NT2/D1 (cell line): Measurements from ENCODE around the gene CTIF.
A peak's percentile ranks its signal among the peaks of the same experiment; 100 is the strongest.

Experiments
- DNase-seq: peaks from one replicate; pipeline ENCODE4 v3.0.0-alpha.2; 2011; ENCODE audit warnings: low read depth, low spot score
- H3K27me3 ChIP-seq: 2 replicates; pipeline ENCODE4 v1.6.0; 2011; ENCODE audit warnings: mild to moderate bottlenecking; ENCODE audit not compliant: insufficient read length, insufficient read depth
- H3K36me3 ChIP-seq: 2 replicates; pipeline ENCODE4 v1.6.1; 2011; ENCODE audit warnings: mild to moderate bottlenecking, low read length, mixed read lengths; ENCODE audit not compliant: insufficient read depth, insufficient read length
- H3K4me1 ChIP-seq: 2 replicates; pipeline ENCODE4 v1.5.1; 2011; ENCODE audit not compliant: insufficient read depth, insufficient read length
- H3K4me3 ChIP-seq: 2 replicates; pipeline ENCODE4 v1.5.1; 2011; ENCODE audit warnings: low read depth; ENCODE audit not compliant: insufficient read length
- H3K9ac ChIP-seq: 2 replicates; pipeline ENCODE4 v1.6.0; 2011; ENCODE audit warnings: low read depth; ENCODE audit not compliant: insufficient read length
- H3K9me3 ChIP-seq: 2 replicates; pipeline ENCODE4 v1.5.1; 2011; ENCODE audit warnings: mild to moderate bottlenecking, low read length; ENCODE audit not compliant: insufficient read depth
- SUZ12 ChIP-seq: IDR thresholded peaks from 2 replicates; pipeline ENCODE4 v1.6.1; 2011; ENCODE audit not compliant: insufficient read length, insufficient read depth; ENCODE audit errors: extremely low read depth
- YY1 ChIP-seq: IDR thresholded peaks from 2 replicates; pipeline ENCODE4 v1.6.1; 2011; ENCODE audit not compliant: insufficient read length, insufficient read depth
- ZNF274 ChIP-seq: IDR thresholded peaks from 2 replicates; pipeline ENCODE4 v1.6.1; 2011; ENCODE audit warnings: mild to moderate bottlenecking, low read depth, low read length

CTIF gene

DNA sequence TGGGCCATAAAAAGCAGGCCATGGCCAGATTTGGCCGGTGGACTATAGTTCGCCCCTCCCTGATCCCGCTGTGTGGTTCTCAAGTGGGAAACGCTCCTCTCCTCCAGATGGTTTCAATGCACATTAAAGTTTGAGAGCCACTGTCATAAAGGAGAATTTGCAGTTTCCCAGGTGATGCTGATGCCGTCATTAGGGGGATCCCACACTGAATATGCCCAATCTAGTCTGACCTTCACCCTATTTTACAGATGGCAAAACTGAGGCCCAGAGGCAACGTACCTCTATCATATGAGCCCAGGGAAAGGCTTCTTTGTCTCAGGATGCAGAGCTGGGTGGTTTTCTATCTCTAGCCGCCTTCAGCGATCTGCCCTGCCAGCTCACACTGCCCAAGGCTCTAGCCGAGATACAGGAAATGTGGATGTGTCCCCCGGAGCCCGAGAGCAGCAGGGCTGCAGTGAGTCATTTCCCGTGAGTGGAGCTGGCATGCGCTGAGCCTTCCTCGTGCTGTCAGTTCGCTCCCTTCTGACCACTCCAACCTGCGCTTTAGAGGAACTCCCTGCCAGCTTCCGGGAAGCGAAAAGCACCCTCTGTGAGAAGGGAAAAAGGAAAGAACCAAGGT lies 295.7 kb downstream of the CTIF start:
- no peak for DNase-seq
- Histone ChIP-seq H3K4me1 (peaks cover 28% of the 10 kb centered on the region), H3K9me3 (no peaks in the 10 kb centered on the region), H3K36me3 (no peaks in the 10 kb centered on the region), H3K9ac (no peak overlapping the region), H3K27me3 (no peaks in the 10 kb centered on the region), H3K4me3 (no peak overlapping the region)
- TF ChIP-seq YY1 (no peak), SUZ12 (no peak), ZNF274 (no peak)

DNA sequence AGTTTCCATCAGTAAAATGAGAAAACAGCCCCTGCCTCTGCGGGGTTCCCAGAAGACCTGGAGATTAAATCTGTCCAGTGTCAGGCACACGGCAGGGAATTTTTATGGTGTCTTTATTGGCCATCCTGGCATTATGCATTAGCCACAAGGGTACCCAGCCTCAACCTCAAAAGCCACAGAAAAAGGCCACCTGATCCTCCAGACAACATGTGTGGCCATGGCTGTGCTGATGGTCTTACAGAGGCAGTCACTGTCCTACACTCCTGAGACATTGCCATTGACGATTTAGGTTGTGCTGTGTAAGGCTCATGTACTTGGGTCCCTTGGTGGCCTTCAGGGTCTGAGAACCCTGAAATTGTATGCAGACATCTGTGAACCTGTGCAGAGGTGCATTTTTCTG lies 296.3 kb downstream of the CTIF start:
- Histone ChIP-seq H3K27me3 (no peaks in the 10 kb centered on the region), H3K9ac (no peak overlapping the region), H3K36me3 (no peaks in the 10 kb centered on the region), H3K4me3 (no peak overlapping the region), H3K4me1 (peaks cover 26% of the 10 kb centered on the region), H3K9me3 (no peaks in the 10 kb centered on the region)
- no peak for TF ChIP-seq SUZ12
- TF ChIP-seq YY1: no peak
- no peak for TF ChIP-seq ZNF274
- no peak for DNase-seq

DNA sequence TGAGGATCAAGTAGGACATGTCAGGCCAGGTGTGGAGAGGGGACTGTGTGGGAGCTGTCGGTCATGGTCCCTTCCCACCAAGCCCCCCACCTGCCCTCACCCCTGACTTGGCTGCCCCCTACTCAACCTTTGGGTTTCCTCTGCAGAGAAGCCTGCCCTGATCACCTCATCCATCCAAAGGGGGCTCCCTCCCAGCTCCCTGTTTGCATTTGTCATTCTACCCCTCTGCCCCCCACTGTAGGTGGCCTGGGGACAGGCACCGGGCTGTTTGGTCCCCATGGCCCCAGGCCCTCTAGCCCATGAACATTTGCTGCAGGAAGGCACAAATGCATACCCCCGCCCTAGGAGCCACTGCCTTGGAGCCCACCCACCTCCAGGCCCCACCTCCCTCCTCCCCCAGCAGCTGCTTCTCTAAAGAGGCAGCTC lies 296.9 kb downstream of the CTIF start:
- Histone ChIP-seq H3K9me3 (no peaks in the 10 kb centered on the region), H3K4me3 (no peak overlapping the region), H3K9ac (no peak overlapping the region), H3K4me1 (peaks cover 26% of the 10 kb centered on the region), H3K27me3 (no peaks in the 10 kb centered on the region), H3K36me3 (no peaks in the 10 kb centered on the region)
- no peak for DNase-seq
- TF ChIP-seq ZNF274 (no peak), SUZ12 (no peak), YY1 (no peak)

DNA sequence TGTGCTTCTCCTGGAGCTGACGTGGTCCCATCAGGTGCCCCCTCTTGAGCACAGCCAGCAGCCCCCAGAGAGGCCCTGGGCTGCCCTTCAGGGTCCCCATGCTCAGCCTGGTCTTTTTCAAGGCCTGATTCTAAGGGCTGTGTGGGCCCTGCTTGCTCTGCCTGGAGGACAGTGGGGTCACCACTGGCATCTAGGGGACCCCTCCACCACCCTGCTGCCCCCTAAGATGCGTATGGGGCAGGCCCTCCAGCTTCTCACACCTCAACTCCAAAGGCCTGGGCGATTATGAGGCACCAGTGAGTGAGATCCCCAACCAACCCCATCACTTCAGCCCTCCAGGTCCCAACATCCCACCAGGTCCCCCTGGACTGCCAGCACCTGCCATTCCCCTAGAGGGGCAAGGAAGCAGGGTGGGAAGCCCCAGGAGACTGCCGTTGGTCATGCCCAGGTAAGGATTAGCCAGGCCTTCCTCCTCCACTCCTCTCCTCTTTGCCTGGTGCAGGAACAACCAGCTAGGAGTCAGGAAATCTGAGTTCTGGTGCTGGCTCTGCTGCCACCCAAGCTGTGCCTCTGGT lies 297.5 kb downstream of the CTIF start:
- H3K4me1 ChIP-seq: peaks cover 27% of the 10 kb centered on the region
- no peak for DNase-seq
- H3K9me3 ChIP-seq: no peaks in the 10 kb centered on the region
- no peak overlapping the region for H3K9ac ChIP-seq
- no peaks in the 10 kb centered on the region for H3K27me3 ChIP-seq
- TF ChIP-seq YY1 (no peak), ZNF274 (no peak), SUZ12 (no peak)
- no peaks in the 10 kb centered on the region for H3K36me3 ChIP-seq
- H3K4me3 ChIP-seq: no peak overlapping the region

DNA sequence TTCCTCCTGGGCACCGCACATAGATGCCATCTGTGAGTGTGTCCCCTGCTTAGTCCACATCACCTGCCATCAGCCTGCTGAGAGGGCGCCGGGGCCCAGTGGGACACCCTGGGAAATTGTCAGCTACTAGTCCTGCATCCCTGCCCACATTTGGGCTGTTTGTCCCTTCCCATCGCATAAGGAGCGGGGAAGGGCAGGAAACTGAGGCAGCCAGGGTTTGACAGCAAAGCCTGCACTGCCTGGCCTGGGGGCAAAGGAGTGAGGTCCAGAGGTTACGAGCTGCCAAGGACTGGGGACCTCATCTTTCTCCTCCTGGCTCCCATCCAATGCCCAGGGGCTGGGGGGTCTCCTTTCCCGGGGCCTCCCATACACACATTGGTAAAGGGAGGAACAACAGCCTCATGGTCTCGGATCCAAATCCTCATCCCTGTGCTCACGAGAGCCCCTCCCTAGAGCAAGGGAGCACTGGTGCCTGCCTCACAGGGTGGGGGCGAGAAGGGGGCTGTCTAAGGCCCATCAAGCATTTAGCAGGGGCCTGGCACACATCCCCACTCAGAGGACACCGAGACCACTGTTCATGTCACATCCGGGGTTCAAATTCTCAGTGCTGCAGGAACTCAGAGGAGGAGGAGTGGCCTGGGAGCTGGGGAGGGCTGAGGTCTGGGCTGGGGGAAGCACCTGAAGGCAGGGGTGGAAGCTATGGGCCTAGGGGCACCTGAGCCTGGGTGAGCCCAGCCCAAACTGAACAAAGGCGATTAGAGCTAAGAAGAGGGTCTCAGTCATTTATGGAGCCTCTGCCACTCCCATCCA lies 298.2 kb downstream of the CTIF start:
- DNase-seq: no peak
- H3K27me3 ChIP-seq: no peaks in the 10 kb centered on the region
- no peak overlapping the region for H3K4me3 ChIP-seq
- H3K9ac ChIP-seq: peak overlapping the region; percentile 16
- H3K9me3 ChIP-seq: no peaks in the 10 kb centered on the region
- no peak for TF ChIP-seq SUZ12
- no peak for TF ChIP-seq YY1
- TF ChIP-seq ZNF274: no peak
- no peaks in the 10 kb centered on the region for H3K36me3 ChIP-seq
- H3K4me1 ChIP-seq: peaks cover 27% of the 10 kb centered on the region

DNA sequence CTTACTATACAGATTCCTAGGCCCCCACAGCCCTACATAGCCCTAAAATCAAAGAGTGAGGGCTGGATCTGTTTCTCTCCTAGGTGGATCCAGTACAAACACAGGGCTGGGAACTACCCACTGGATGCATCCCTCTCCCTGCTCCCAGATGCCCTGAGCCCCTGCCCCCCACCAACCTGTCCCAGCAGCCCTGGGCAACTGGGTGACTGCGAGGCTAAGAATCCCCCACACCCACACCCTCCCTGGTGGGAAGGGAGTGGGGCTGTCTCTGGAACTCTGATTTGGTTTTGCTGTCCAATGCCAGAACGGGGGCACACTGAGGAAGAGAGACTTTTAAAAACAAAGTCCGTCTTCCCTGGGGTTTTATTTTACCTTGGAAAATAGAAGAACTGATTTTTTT lies 298.8 kb downstream of the CTIF start:
- Histone ChIP-seq H3K27me3 (no peaks in the 10 kb centered on the region), H3K9me3 (no peaks in the 10 kb centered on the region), H3K9ac (no peak overlapping the region), H3K4me1 (peaks cover 27% of the 10 kb centered on the region), H3K4me3 (no peak overlapping the region), H3K36me3 (no peaks in the 10 kb centered on the region)
- no peak for DNase-seq
- TF ChIP-seq SUZ12 (no peak), YY1 (no peak), ZNF274 (no peak)

DNA sequence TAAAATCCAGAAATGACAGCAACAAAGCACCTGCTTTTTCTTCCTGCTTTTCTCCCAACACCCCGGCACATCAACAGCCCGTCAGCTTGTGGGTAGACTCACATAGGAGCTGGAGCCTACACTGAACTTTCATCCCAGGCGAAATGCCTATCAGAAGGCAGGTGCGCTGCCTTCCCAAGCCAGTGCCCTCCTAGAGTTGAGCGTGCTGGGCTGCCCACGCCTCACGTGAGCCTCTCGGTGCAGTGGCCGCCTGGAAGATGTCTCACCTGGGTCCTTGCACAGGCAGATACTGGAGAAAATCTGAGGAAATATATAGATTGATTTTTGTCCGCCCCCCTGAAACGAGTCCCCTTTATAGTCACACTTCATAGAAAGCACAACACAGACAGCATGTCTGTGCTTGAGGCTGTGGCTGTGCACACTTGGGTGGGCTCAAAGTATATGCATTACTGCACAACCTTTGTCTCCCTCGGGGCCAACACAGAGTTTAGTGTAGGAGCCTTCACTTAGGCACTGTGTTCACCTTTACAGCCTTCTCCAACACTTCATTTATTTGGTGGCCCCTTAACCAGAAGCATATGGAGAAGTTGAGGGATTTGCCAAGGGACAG lies 299.4 kb downstream of the CTIF start:
- H3K27me3 ChIP-seq: no peaks in the 10 kb centered on the region
- TF ChIP-seq YY1: no peak
- TF ChIP-seq ZNF274: no peak
- no peak for TF ChIP-seq SUZ12
- no peak for DNase-seq
- no peak overlapping the region for H3K4me3 ChIP-seq
- no peaks in the 10 kb centered on the region for H3K9me3 ChIP-seq
- H3K4me1 ChIP-seq: peaks cover 23% of the 10 kb centered on the region
- H3K36me3 ChIP-seq: no peaks in the 10 kb centered on the region
- no peak overlapping the region for H3K9ac ChIP-seq
